Lung (tissue), 12 donors: ENCODE data around the gene MGAM2. TPM values are rescaled to one million over a fixed set of nuclear protein-coding genes. Genes with fewer than 3 reads are reported as not detected.

Source experiments
- ATAC-seq: fragments of 200-7000 bp; cut with Tn5 transposase; one replicate; pipeline ENCODE4 v1.9.1; 2020; ENCODE audit warnings: moderate number of reproducible peaks; ENCODE audit not compliant: insufficient read depth, low FRiP score
- DNase-seq, 3 donors: peaks; one replicate each; pipeline ENCODE4 v3.0.0-alpha.2; 2013 to 2017
- H3K27ac ChIP-seq, 2 donors: one replicate each; pipeline ENCODE4 v1.5.1; 2013; ENCODE audit warnings: mild to moderate bottlenecking in 2 of 2, moderate library complexity in 2 of 2, control low read depth in 1 of 2, inconsistent platforms in 1 of 2, low read depth in 1 of 2, low read length in 1 of 2
- H3K27me3 ChIP-seq, 3 donors: one replicate each; pipeline ENCODE4 v1.5.1; 2013; ENCODE audit warnings: low read length in 2 of 3; ENCODE audit not compliant: control insufficient read depth in 3 of 3, insufficient read depth in 3 of 3
- H3K36me3 ChIP-seq, 4 donors: one replicate each; pipeline ENCODE4 v1.5.1; 2013; ENCODE audit warnings: low read length in 4 of 4, mild to moderate bottlenecking in 1 of 4, moderate library complexity in 1 of 4; ENCODE audit not compliant: control insufficient read depth in 4 of 4, insufficient read depth in 4 of 4
- H3K4me1 ChIP-seq, 5 donors: one replicate each; pipeline ENCODE4 v1.5.1; 2013; ENCODE audit warnings: low read length in 5 of 5, mild to moderate bottlenecking in 2 of 5, moderate library complexity in 1 of 5; ENCODE audit not compliant: control insufficient read depth in 5 of 5, insufficient read depth in 5 of 5
- H3K4me3 ChIP-seq: one replicate; pipeline ENCODE4 v1.5.1; 2013; ENCODE audit warnings: mild to moderate bottlenecking, control low read depth, moderate library complexity
- H3K9ac ChIP-seq, 2 donors: one replicate each; pipeline ENCODE4 v1.5.1; 2013; ENCODE audit warnings: low read length in 2 of 2, control low read depth in 1 of 2; ENCODE audit not compliant: insufficient read depth in 1 of 2
- H3K9me3 ChIP-seq, 4 donors: one replicate each; pipeline ENCODE4 v1.5.1; 2013; ENCODE audit warnings: low read length in 3 of 4, mild to moderate bottlenecking in 1 of 4, moderate library complexity in 1 of 4; ENCODE audit not compliant: control insufficient read depth in 4 of 4, insufficient read depth in 3 of 4
- WGBS, 2 donors: extraction: QIAGEN DNeasy Blood & Tissue Kit; methylation state at CpG; one replicate each; pipeline ENCODE4 v1.1.7; 2013; 5-methylcytosine and 5-hydroxymethylcytosine counted together
- polyA plus RNA-seq, 2 donors: library from polyadenylated mRNA; stranded (reverse); fragments of 200-250 nt; gene quantifications; one replicate each; pipeline ENCODE4 v1.2.1, GENCODE V29; 2013
- total RNA-seq, 2 donors: library from RNA; depleted of rRNA in 1 of 2; stranded (reverse); fragments of >200 nt in 1 of 2; gene quantifications; one replicate each; pipeline ENCODE4 v1.2.1, GENCODE V29; 2014 to 2021
- TF ChIP-seq, protein P1 (sequence below): IDR thresholded peaks from 2 replicates; pipeline ENCODE4 v1.5.1; 2012; ENCODE audit warnings: mild to moderate bottlenecking; ENCODE audit errors: control extremely low read depth, extremely low read depth
- donor health status: control.
- donor health status: control.
- donor health status: Bipolar disorder and iron deficiency.
- donor health status: healthy.
- donor health status: DM: yes; HTN: yes; CAD: no.

Gene MGAM2
- total and polyA plus RNA-seq, 4 donors = 0.20 to 0.93 (median 0.52) TPM; not detected in 1

DNA sequence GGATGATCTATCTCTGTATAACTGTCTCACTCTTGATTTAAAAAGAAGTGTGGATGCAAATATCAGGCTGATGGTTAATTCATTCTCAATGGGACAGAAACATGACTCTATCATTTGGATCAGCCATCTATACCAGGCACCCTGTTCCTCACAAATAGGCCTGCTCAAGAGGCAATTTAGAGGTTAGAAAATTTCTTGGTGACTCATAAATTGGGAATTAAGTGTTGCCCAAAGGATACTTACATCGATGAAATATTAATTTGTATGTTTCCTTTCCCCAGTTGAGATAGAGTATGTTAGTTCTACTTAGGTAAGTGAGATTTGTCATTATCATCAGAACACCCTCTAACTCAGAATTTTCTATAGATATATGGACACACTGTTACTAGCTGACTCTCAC lies 88.7 kb downstream of the MGAM2 start:
- no peak overlapping the region for H3K9ac ChIP-seq
- no peaks in the 10 kb centered on the region for H3K4me1 ChIP-seq
- DNase-seq = no peak
- no peak for ATAC-seq
- no peaks in the 10 kb centered on the region for H3K9me3 ChIP-seq
- H3K27me3 ChIP-seq = no peaks in the 10 kb centered on the region
- no peaks in the 10 kb centered on the region for H3K36me3 ChIP-seq
- H3K4me3 ChIP-seq = no peak overlapping the region
- 77 to 94% methylated on average over 1 of the region's 1 CpG for WGBS, 2 donors
- no peak overlapping the region for H3K27ac ChIP-seq
- TF ChIP-seq, protein P1, sequence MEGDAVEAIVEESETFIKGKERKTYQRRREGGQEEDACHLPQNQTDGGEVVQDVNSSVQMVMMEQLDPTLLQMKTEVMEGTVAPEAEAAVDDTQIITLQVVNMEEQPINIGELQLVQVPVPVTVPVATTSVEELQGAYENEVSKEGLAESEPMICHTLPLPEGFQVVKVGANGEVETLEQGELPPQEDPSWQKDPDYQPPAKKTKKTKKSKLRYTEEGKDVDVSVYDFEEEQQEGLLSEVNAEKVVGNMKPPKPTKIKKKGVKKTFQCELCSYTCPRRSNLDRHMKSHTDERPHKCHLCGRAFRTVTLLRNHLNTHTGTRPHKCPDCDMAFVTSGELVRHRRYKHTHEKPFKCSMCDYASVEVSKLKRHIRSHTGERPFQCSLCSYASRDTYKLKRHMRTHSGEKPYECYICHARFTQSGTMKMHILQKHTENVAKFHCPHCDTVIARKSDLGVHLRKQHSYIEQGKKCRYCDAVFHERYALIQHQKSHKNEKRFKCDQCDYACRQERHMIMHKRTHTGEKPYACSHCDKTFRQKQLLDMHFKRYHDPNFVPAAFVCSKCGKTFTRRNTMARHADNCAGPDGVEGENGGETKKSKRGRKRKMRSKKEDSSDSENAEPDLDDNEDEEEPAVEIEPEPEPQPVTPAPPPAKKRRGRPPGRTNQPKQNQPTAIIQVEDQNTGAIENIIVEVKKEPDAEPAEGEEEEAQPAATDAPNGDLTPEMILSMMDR = no peak

DNA sequence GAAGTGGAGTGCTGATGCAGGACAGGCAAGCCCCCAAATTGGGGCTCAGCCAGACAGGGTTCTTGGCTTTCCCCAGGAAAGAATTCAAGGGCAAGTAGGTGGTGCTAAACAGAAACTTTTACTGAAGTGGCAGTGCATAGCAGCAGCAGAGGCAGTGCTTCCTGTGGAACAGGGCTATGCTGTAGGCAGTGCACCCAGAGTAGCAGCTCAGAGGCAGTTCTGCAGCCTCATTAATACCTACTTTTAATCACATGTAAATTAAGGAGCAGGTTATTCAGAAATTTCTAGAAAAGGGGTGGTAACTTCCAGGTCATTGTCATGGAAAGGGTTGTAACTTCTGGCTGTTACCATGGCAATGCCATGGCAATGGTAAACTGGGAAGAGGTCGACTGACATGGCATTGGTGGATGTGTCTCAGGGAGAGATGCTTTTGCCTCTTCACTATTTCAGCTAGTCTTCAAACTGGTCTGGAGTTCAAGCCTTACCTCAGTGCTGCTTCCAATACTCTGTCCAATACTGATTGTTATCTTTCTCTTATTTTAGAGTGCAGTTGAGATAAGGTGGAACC lies 117.1 kb downstream of the MGAM2 start:
- Histone ChIP-seq H3K27ac (no peak overlapping the region), H3K27me3 (no peaks in the 10 kb centered on the region), H3K9me3 (peaks cover 0 to 6% (median 0%) of the 10 kb centered on the region in 4 donors), H3K4me3 (no peak overlapping the region), H3K4me1 (no peaks in the 10 kb centered on the region), H3K36me3 (no peaks in the 10 kb centered on the region), H3K9ac (no peak overlapping the region)
- DNase-seq = no peak
- 54 to 57% methylated on average over 1 of the region's 1 CpG for WGBS, 2 donors
- TF ChIP-seq, protein P1 = no peak
- ATAC-seq = no peak

DNA sequence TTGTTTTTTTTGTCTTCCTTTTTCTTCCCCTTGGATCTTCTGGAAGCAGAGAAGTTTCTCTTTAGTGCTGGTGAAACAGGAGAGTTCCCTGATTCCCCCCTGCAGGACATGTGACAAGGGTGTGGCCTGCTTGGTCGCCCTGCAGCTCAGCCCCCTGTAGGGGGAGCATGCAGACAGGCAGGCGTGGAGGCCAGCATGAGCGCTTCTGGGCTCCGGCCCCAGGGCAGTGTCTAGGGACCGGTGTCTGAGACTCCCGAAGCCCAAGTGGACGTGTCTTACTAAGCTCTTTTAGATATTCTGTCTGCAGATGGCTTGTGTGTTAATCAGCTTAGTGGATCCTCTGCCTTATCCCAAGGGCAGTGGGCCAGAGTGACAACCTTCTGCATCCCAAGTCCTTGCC lies 120.2 kb downstream of the MGAM2 start:
- ATAC-seq = no peak
- Histone ChIP-seq H3K9ac (no peak overlapping the region), H3K9me3 (peaks cover 0 to 3% (median 0%) of the 10 kb centered on the region in 4 donors)

More for the DNA sequence above, 120.2 kb downstream of the MGAM2 start:
- no peaks in the 10 kb centered on the region for H3K27me3 ChIP-seq
- H3K36me3 ChIP-seq = no peaks in the 10 kb centered on the region
- no peaks in the 10 kb centered on the region for H3K4me1 ChIP-seq
- no peak overlapping the region for H3K27ac ChIP-seq
- no peak for DNase-seq
- TF ChIP-seq, protein P1 = no peak
- no peak overlapping the region for H3K4me3 ChIP-seq
- WGBS, 2 donors = 34 to 40% methylated on average over 7 of the region's 7 CpGs
